ENCODE measurements around the gene CLRN2.

GRCh38 chr4:17500574-17500973 is 14.4 kb upstream of the CLRN2 start:
- TF ChIP-seq YY1 (IDR thresholded peaks at IDR 0.05; ENCODE audit: insufficient read depth, insufficient read length) (no peak), ZNF274 (IDR thresholded peaks at IDR 0.05; ENCODE audit: low read depth, low read length) (no peak)
